ENCODE measurements around the gene ADD2.
"Not testable (repeated sequence)": the region's sequence is repeated elsewhere in the genome, so short reads cannot be mapped to it uniquely, and the experiment has no call there.

The ADD2 gene

GRCh38 chr2:70767699-70768589 lies at the start of gene ADD2:
Gene ADD2 (minus strand): TSS chr2:70768200. CDS start chr2:70706408, 61,792 bp downstream.
- no peak for DNase-seq (ENCODE audit: low spot score)

- no peak for DNase-seq (ENCODE audit: low spot score)
These were observed 49.4 kb upstream of the ADD2 start for GRCh38 chr2:70817284-70817954.

GRCh38 chr2:70816726-70817125 lies 48.7 kb upstream of the ADD2 start:
- DNase-seq (ENCODE audit: low spot score) = no peak

- no peak for DNase-seq (ENCODE audit: low spot score)
These were observed 41.3 kb upstream of the ADD2 start for GRCh38 chr2:70808983-70809958.

- DNase-seq (ENCODE audit: low spot score) = no peak
These were observed 39.8 kb upstream of the ADD2 start for GRCh38 chr2:70807828-70808118.

- no peak for DNase-seq (ENCODE audit: low spot score)
These were observed 39.3 kb upstream of the ADD2 start for GRCh38 chr2:70807102-70807827.

GRCh38 chr2:70806620-70807019 lies 38.6 kb upstream of the ADD2 start:
- DNase-seq (ENCODE audit: low spot score) = no peak

- no peak for DNase-seq (ENCODE audit: low spot score)
These were observed 38.0 kb upstream of the ADD2 start for GRCh38 chr2:70806013-70806412.

GRCh38 chr2:70801607-70802263 lies 33.7 kb upstream of the ADD2 start:
- DNase-seq (ENCODE audit: low spot score) = no peak

GRCh38 chr2:70799706-70800105 lies 31.7 kb upstream of the ADD2 start:
- no peak for DNase-seq (ENCODE audit: low spot score)

- DNase-seq (ENCODE audit: low spot score) = not testable (repeated sequence)
These were observed 30.0 kb upstream of the ADD2 start for GRCh38 chr2:70797996-70798395.

- DNase-seq (ENCODE audit: low spot score) = no peak
These were observed 29.5 kb upstream of the ADD2 start for GRCh38 chr2:70797506-70797905.

- DNase-seq (ENCODE audit: low spot score) = no peak
These were observed 28.3 kb upstream of the ADD2 start for GRCh38 chr2:70796262-70796661.

GRCh38 chr2:70795164-70795995 lies 27.4 kb upstream of the ADD2 start:
- DNase-seq (ENCODE audit: low spot score) = no peak

- no peak for DNase-seq (ENCODE audit: low spot score)
These were observed 25.4 kb upstream of the ADD2 start for GRCh38 chr2:70793450-70793849.

GRCh38 chr2:70790136-70790828 lies 22.3 kb upstream of the ADD2 start, which contains the start of gene FIGLA:
Gene FIGLA (minus strand): TSS chr2:70790643. CDS start chr2:70790638, 5 bp downstream.
- DNase-seq (ENCODE audit: low spot score) = no peak

GRCh38 chr2:70789304-70790135 lies 21.5 kb upstream of the ADD2 start:
- peak; percentile 27 for DNase-seq (ENCODE audit: low spot score)

GRCh38 chr2:70785137-70785911 lies 17.3 kb upstream of the ADD2 start:
- peak; percentile 71 for DNase-seq (ENCODE audit: low spot score)
